ENCODE results near the gene ZBED6. TPM values are rescaled to one million over a fixed set of nuclear protein-coding genes. Genes with fewer than 3 reads are reported as not detected.

The ZBED6 gene
- total and polyA plus RNA-seq, 7 donors, result 0.46 to 39.1 (median 20.9) TPM

DNA sequence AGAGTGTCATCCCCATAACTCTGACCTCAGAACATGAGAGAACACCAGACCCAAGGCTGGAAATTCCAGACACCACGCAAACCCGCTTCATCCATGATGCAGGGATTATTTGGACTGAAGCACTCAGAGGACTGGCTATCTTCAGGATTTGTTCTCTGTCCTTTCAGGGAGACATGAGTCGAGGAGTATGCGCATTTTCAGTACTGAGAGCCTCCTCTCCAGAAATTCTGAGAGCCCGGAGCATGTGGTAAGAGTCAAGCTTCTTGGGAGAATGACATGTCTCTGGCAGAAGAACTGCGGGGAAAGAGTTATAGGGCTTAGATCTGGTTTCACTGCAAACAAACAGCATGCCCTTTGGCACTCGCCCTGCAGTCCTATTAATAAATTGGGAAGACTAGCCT is 23.5 kb upstream of the ZBED6 start:
- Histone ChIP-seq H3K9me3 (no peaks in the 10 kb centered on the region), H3K4me1 (peaks cover 20% of the 10 kb centered on the region), H3K27ac (peak overlapping the region; percentile 78), H3K36me3 (ENCODE audit: insufficient read depth in 1 of 2, low read depth in 1 of 2) (no peaks in the 10 kb centered on the region), H3K4me3 (peak overlapping the region; percentile 4), H3K27me3 (ENCODE audit: insufficient read depth in 3 of 3, low read length in 2 of 3) (no peaks in the 10 kb centered on the region)
- DNase-seq, result peak; percentile 25 to 77
- intact Hi-C loops (cut with DNase I), result loop anchor here (10.0 kb wide), 1 partner anchor 267 kb away; no protein-coding TSS in a partner anchor
- TF ChIP-seq, protein P1, sequence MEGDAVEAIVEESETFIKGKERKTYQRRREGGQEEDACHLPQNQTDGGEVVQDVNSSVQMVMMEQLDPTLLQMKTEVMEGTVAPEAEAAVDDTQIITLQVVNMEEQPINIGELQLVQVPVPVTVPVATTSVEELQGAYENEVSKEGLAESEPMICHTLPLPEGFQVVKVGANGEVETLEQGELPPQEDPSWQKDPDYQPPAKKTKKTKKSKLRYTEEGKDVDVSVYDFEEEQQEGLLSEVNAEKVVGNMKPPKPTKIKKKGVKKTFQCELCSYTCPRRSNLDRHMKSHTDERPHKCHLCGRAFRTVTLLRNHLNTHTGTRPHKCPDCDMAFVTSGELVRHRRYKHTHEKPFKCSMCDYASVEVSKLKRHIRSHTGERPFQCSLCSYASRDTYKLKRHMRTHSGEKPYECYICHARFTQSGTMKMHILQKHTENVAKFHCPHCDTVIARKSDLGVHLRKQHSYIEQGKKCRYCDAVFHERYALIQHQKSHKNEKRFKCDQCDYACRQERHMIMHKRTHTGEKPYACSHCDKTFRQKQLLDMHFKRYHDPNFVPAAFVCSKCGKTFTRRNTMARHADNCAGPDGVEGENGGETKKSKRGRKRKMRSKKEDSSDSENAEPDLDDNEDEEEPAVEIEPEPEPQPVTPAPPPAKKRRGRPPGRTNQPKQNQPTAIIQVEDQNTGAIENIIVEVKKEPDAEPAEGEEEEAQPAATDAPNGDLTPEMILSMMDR (IDR thresholded peaks at IDR 0.05), result no peak
- peak; percentile 76 to 88 (median 82) for ATAC-seq
- 24 to 37% (median 29%) methylated on average over 7 of the region's 7 CpGs for WGBS, 3 donors

DNA sequence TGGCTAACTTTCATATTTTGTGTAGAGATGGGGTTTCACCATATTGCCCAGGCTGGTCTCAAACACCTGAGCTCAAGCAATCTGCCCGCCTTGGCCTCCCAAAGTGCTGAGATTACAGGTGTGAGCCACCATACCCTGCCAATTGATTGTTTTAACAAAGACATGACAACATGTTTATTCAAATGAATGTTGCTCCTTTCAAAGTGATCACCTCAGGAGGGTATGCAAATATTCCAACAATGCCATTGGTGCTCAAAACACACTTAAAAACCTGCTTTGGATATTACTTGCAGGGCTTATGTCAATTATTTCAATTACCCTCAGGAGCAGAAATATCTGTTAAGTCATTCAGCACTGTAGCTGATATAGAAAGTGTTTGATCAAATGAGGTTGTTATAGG is 22.6 kb upstream of the ZBED6 start:
- Histone ChIP-seq H3K4me3 (no peak overlapping the region), H3K9me3 (no peaks in the 10 kb centered on the region), H3K4me1 (peaks cover 20% of the 10 kb centered on the region), H3K27me3 (ENCODE audit: insufficient read depth in 3 of 3, low read length in 2 of 3) (no peaks in the 10 kb centered on the region), H3K27ac (no peak overlapping the region), H3K36me3 (ENCODE audit: insufficient read depth in 1 of 2, low read depth in 1 of 2) (no peaks in the 10 kb centered on the region)
- ATAC-seq, result no peak
- TF ChIP-seq, protein P1 (IDR thresholded peaks at IDR 0.05), result no peak
- 87 to 98% (median 96%) methylated on average over 1 of the region's 1 CpG for WGBS, 3 donors
- no peak for DNase-seq
- intact Hi-C loops (cut with DNase I), result loop anchor here (10.0 kb wide), 1 partner anchor 268 kb away; no protein-coding TSS in a partner anchor

DNA sequence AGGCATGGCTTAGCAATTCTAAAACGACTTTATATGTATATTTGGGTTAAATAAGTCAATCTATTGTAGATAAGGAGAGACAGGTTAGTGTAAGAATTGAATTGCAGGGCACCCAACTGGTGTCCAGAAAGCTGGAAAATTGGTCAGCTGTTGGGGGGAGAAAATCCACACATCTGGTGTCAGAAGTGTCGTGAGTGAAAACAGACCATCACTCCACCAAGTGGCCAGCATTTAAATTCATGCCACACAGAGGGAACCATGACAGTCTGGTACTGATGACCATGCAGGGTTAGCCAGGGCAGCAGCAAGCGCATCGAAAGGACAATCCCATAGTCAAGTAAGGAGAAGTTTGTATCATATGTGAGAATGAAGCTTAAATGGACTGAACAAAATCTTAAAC is 18.8 kb upstream of the ZBED6 start:
- ATAC-seq, result peak in 2 of 4 donors; percentile 52 to 62
- H3K36me3 ChIP-seq (ENCODE audit: insufficient read depth in 1 of 2, low read depth in 1 of 2), result no peaks in the 10 kb centered on the region

DNA sequence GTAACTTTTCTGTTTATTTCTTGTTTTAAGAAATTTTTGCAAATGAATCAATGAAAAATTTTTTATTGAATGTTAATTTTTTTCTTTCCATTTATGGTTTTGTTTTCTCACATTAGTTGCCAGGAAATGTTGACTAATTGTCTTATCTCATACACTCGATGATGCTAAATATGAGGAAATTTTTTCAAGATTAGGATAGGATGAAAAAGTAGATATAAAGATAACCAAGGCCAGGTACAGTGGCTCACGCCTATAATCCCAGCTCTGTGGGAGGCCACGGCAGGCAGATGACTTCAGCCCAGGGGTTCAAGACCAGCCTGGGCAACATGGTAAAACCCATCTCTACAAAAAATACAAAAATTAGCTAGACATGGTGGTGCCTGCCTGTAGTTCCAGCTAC is 17.8 kb upstream of the ZBED6 start:
- no peaks in the 10 kb centered on the region for H3K36me3 ChIP-seq (ENCODE audit: insufficient read depth in 1 of 2, low read depth in 1 of 2)
- TF ChIP-seq, protein P1 (IDR thresholded peaks at IDR 0.05), result no peak
- intact Hi-C loops (cut with DNase I), result loop anchor here (10.0 kb wide), 1 partner anchor 273 kb away; no protein-coding TSS in a partner anchor
- WGBS, 3 donors, result 81 to 83% (median 82%) methylated on average over 3 of the region's 3 CpGs
- no peak overlapping the region for H3K27ac ChIP-seq
- H3K9me3 ChIP-seq, result no peaks in the 10 kb centered on the region
- ATAC-seq, result no peak
- no peaks in the 10 kb centered on the region for H3K27me3 ChIP-seq (ENCODE audit: insufficient read depth in 3 of 3, low read length in 2 of 3)
- DNase-seq, result no peak
- H3K4me1 ChIP-seq, result no peaks in the 10 kb centered on the region
- no peak overlapping the region for H3K4me3 ChIP-seq

More for the DNA sequence above, 18.8 kb upstream of the ZBED6 start:
- H3K4me3 ChIP-seq, result no peak overlapping the region
- intact Hi-C loops (cut with DNase I), result loop anchor here (10.0 kb wide), 1 partner anchor 272 kb away; no protein-coding TSS in a partner anchor
- no peak for DNase-seq
- TF ChIP-seq, protein P1 (IDR thresholded peaks at IDR 0.05), result peak; percentile 15
- WGBS, 3 donors, result 42 to 58% (median 43%) methylated on average over 4 of the region's 4 CpGs
- no peak overlapping the region for H3K27ac ChIP-seq
- H3K27me3 ChIP-seq (ENCODE audit: insufficient read depth in 3 of 3, low read length in 2 of 3), result no peaks in the 10 kb centered on the region
- peaks cover 3% of the 10 kb centered on the region for H3K4me1 ChIP-seq
- H3K9me3 ChIP-seq, result no peaks in the 10 kb centered on the region

DNA sequence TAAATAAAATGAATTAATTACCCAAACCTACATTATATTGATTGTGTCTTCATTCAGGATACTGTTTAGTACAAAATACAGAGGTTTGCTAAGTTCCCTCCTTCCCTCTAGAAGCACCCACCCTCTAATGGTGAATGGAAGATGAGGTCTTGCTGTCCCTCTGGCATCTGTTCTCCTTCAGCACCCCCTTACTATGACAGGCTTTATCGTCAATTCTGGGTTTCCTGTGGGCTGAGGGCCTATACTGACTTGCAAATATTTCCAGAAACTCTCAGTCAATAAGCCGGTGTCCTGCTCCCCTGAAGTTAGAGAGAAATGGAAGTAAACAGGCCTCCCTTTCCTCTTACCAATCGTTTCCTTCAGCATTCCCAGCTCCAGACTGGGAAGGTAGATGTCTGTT is 17.3 kb upstream of the ZBED6 start:
- Histone ChIP-seq H3K27me3 (ENCODE audit: insufficient read depth in 3 of 3, low read length in 2 of 3) (no peaks in the 10 kb centered on the region), H3K4me3 (no peak overlapping the region), H3K36me3 (ENCODE audit: insufficient read depth in 1 of 2, low read depth in 1 of 2) (no peaks in the 10 kb centered on the region), H3K4me1 (no peaks in the 10 kb centered on the region), H3K9me3 (no peaks in the 10 kb centered on the region), H3K27ac (no peak overlapping the region)
- DNase-seq, result no peak
- ATAC-seq, result no peak
- WGBS, 3 donors, result 76 to 85% (median 83%) methylated on average over 3 of the region's 3 CpGs
- TF ChIP-seq, protein P1 (IDR thresholded peaks at IDR 0.05), result no peak
- intact Hi-C loops (cut with DNase I), result loop anchor here (10.0 kb wide), 1 partner anchor 273 kb away; no protein-coding TSS in a partner anchor
